PC-3 (cell line): ENCODE data around the gene CMTM2.

Experiments used
- CTCF ChIP-seq: fragments of 300-600 bp; sonication (generic); conservative IDR thresholded peaks from 2 replicates; pipeline ENCODE4 v1.5.1; 2017; ENCODE audit warnings: antibody characterized with exemption, low read depth, mild to moderate bottlenecking, low read length
- EZH2 ChIP-seq: fragments of 300-600 bp; sonication (generic); IDR thresholded peaks from one replicate; pipeline ENCODE4 v1.6.1; 2017; ENCODE audit warnings: antibody characterized with exemption, mild to moderate bottlenecking, low read length; ENCODE audit not compliant: unreplicated experiment

DNA sequence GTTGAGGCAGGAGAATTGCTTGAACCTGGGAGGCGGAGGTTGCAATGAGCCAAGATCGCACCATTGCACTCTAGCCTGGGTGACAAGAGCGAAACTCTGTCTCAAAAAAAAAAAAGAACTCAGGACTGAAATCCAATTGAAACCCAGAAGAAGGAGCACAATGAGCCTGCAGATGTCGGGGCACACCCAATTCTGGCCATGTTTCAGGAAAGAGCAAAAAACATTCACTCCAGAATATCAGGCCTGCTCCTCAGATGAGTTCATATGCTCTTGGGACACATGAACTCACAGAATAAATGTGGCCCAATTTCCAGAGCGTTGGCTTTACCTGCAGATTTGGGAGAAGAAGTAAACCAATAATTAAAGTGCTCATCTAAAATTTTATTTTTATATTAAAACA is 3.0 kb upstream of the CMTM2 start:
- no peak for TF ChIP-seq CTCF
- no peak for TF ChIP-seq EZH2
